Central memory CD8-positive, alpha-beta T cell (primary cell): ENCODE results near the gene HTD2.
"Not testable (repeated sequence)": the region's sequence is repeated elsewhere in the genome, so short reads cannot be mapped to it uniquely, and the experiment has no call there.

Source experiments
- ATAC-seq: fragments of 150-1000 bp; cut with Tn5 transposase; replicated peaks from 2 replicates; pipeline ENCODE4 v1.10.0; 2022; ENCODE audit warnings: mild to moderate bottlenecking, moderate FRiP score, moderate number of reproducible peaks; ENCODE audit not compliant: poor library complexity, severe bottlenecking; ENCODE audit errors: extremely low read depth
- DNase-seq, 2 donors: peaks; one replicate each; pipeline ENCODE4 v3.0.0; 2021; ENCODE audit warnings: low spot score in 2 of 2
- H3K27ac Mint-ChIP-seq: one replicate; pipeline ENCODE4 v1.8.0; 2022; ENCODE audit warnings: low read depth, mild to moderate bottlenecking, moderate library complexity, mixed read lengths
- H3K27me3 Mint-ChIP-seq: one replicate; pipeline ENCODE4 v1.8.0; 2022; ENCODE audit warnings: mixed read lengths
- H3K36me3 Mint-ChIP-seq: one replicate; pipeline ENCODE4 v1.8.0; 2022; ENCODE audit warnings: mild to moderate bottlenecking, moderate library complexity, mixed read lengths; ENCODE audit not compliant: insufficient read depth
- H3K4me1 Mint-ChIP-seq: one replicate; pipeline ENCODE4 v1.8.0; 2022; ENCODE audit warnings: mixed read lengths
- H3K4me3 Mint-ChIP-seq: one replicate; pipeline ENCODE4 v1.8.0; 2022; ENCODE audit warnings: mild to moderate bottlenecking, moderate library complexity, mixed read lengths
- H3K9me3 Mint-ChIP-seq: one replicate; pipeline ENCODE4 v1.8.0; 2022; ENCODE audit warnings: mixed read lengths

HTD2 gene

GRCh38 chr3:58274027-58274614, 32.2 kb upstream of the HTD2 start:
- no peak overlapping the region for H3K27ac Mint-ChIP-seq
- peaks cover 16% of the 10 kb centered on the region for H3K36me3 Mint-ChIP-seq
- DNase-seq (no peak), ATAC-seq (no peak)
- no peaks in the 10 kb centered on the region for H3K4me1 Mint-ChIP-seq
- H3K27me3 Mint-ChIP-seq, result no peaks in the 10 kb centered on the region
- no peaks in the 10 kb centered on the region for H3K9me3 Mint-ChIP-seq
- H3K4me3 Mint-ChIP-seq, result no peak overlapping the region

GRCh38 chr3:58281069-58281468, 25.3 kb upstream of the HTD2 start:
- no peak overlapping the region for H3K27ac Mint-ChIP-seq
- H3K9me3 Mint-ChIP-seq, result no peaks in the 10 kb centered on the region
- DNase-seq, result no peak
- ATAC-seq, result no peak
- H3K36me3 Mint-ChIP-seq, result peaks cover 21% of the 10 kb centered on the region
- H3K4me3 Mint-ChIP-seq, result no peak overlapping the region
- no peaks in the 10 kb centered on the region for H3K27me3 Mint-ChIP-seq
- H3K4me1 Mint-ChIP-seq, result no peaks in the 10 kb centered on the region

GRCh38 chr3:58285334-58285733, 21.0 kb upstream of the HTD2 start:
- ATAC-seq (no peak), DNase-seq (no peak)
- Mint-ChIP-seq H3K4me3 (no peak overlapping the region), H3K27me3 (no peaks in the 10 kb centered on the region), H3K27ac (no peak overlapping the region), H3K36me3 (peaks cover 14% of the 10 kb centered on the region), H3K4me1 (no peaks in the 10 kb centered on the region), H3K9me3 (no peaks in the 10 kb centered on the region)

- H3K4me3 Mint-ChIP-seq, result no peak overlapping the region
- peaks cover 10% of the 10 kb centered on the region for H3K36me3 Mint-ChIP-seq
- no peaks in the 10 kb centered on the region for H3K4me1 Mint-ChIP-seq
- ATAC-seq (no peak), DNase-seq (no peak)
- H3K27ac Mint-ChIP-seq, result no peak overlapping the region
- no peaks in the 10 kb centered on the region for H3K27me3 Mint-ChIP-seq
- H3K9me3 Mint-ChIP-seq, result no peaks in the 10 kb centered on the region
Measured at GRCh38 chr3:58287354-58287753, 19.0 kb upstream of the HTD2 start.

- H3K36me3 Mint-ChIP-seq, result peaks cover 10% of the 10 kb centered on the region
- H3K9me3 Mint-ChIP-seq, result no peaks in the 10 kb centered on the region
- no peaks in the 10 kb centered on the region for H3K4me1 Mint-ChIP-seq
- H3K27me3 Mint-ChIP-seq, result no peaks in the 10 kb centered on the region
- H3K27ac Mint-ChIP-seq, result no peak overlapping the region
- ATAC-seq, result no peak
- no peak for DNase-seq
- H3K4me3 Mint-ChIP-seq, result no peak overlapping the region
Measured at GRCh38 chr3:58288011-58288728, 18.1 kb upstream of the HTD2 start.

- H3K36me3 Mint-ChIP-seq, result peaks cover 12% of the 10 kb centered on the region
- ATAC-seq, H3K27ac Mint-ChIP-seq, H3K4me3 Mint-ChIP-seq, H3K9me3 Mint-ChIP-seq, DNase-seq, H3K27me3 Mint-ChIP-seq, H3K4me1 Mint-ChIP-seq: not testable (repeated sequence)
Measured at GRCh38 chr3:58288964-58289613, 17.2 kb upstream of the HTD2 start.

- H3K4me3 Mint-ChIP-seq, H3K4me1 Mint-ChIP-seq, ATAC-seq, H3K9me3 Mint-ChIP-seq, H3K36me3 Mint-ChIP-seq, H3K27ac Mint-ChIP-seq, DNase-seq, H3K27me3 Mint-ChIP-seq: not testable (repeated sequence)
Measured at GRCh38 chr3:58290446-58290845, 15.9 kb upstream of the HTD2 start.

GRCh38 chr3:58291671-58292338, 14.5 kb upstream of the HTD2 start:
- Mint-ChIP-seq H3K4me1 (no peaks in the 10 kb centered on the region), H3K9me3 (no peaks in the 10 kb centered on the region), H3K27ac (peak overlapping the region; percentile 12), H3K4me3 (no peak overlapping the region), H3K36me3 (peaks cover 3% of the 10 kb centered on the region), H3K27me3 (no peaks in the 10 kb centered on the region)
- ATAC-seq (no peak), DNase-seq (no peak)

- Mint-ChIP-seq H3K36me3 (peaks cover 2% of the 10 kb centered on the region), H3K27ac (no peak overlapping the region), H3K4me1 (no peaks in the 10 kb centered on the region), H3K9me3 (no peaks in the 10 kb centered on the region), H3K27me3 (no peaks in the 10 kb centered on the region), H3K4me3 (no peak overlapping the region)
- DNase-seq (no peak), ATAC-seq (no peak)
Measured at GRCh38 chr3:58292866-58293265, 13.5 kb upstream of the HTD2 start.

GRCh38 chr3:58293516-58293915, 12.8 kb upstream of the HTD2 start:
- H3K27ac Mint-ChIP-seq, result no peak overlapping the region
- H3K27me3 Mint-ChIP-seq, result peaks cover 6% of the 10 kb centered on the region
- H3K9me3 Mint-ChIP-seq, result no peaks in the 10 kb centered on the region
- DNase-seq, result no peak
- no peaks in the 10 kb centered on the region for H3K4me1 Mint-ChIP-seq
- H3K4me3 Mint-ChIP-seq, result no peak overlapping the region
- H3K36me3 Mint-ChIP-seq, result peaks cover 2% of the 10 kb centered on the region
- no peak for ATAC-seq

- no peak overlapping the region for H3K27ac Mint-ChIP-seq
- peaks cover 2% of the 10 kb centered on the region for H3K36me3 Mint-ChIP-seq
- H3K9me3 Mint-ChIP-seq, result no peaks in the 10 kb centered on the region
- ATAC-seq (no peak), DNase-seq (no peak)
- H3K27me3 Mint-ChIP-seq, result peaks cover 26% of the 10 kb centered on the region
- H3K4me1 Mint-ChIP-seq, result no peaks in the 10 kb centered on the region
- no peak overlapping the region for H3K4me3 Mint-ChIP-seq
Measured at GRCh38 chr3:58296269-58296668, 10.1 kb upstream of the HTD2 start.

GRCh38 chr3:58296843-58297242, 9.5 kb upstream of the HTD2 start:
- no peaks in the 10 kb centered on the region for H3K9me3 Mint-ChIP-seq
- no peaks in the 10 kb centered on the region for H3K4me1 Mint-ChIP-seq
- peaks cover 2% of the 10 kb centered on the region for H3K36me3 Mint-ChIP-seq
- H3K27ac Mint-ChIP-seq, result no peak overlapping the region
- H3K27me3 Mint-ChIP-seq, result peaks cover 32% of the 10 kb centered on the region
- DNase-seq (no peak), ATAC-seq (no peak)
- no peak overlapping the region for H3K4me3 Mint-ChIP-seq

GRCh38 chr3:58298190-58298589, 8.1 kb upstream of the HTD2 start:
- H3K27ac Mint-ChIP-seq, result no peak overlapping the region
- ATAC-seq (no peak), DNase-seq (no peak)
- H3K4me3 Mint-ChIP-seq, result no peak overlapping the region
- peaks cover 44% of the 10 kb centered on the region for H3K27me3 Mint-ChIP-seq
- H3K9me3 Mint-ChIP-seq, result no peaks in the 10 kb centered on the region
- no peaks in the 10 kb centered on the region for H3K4me1 Mint-ChIP-seq
- H3K36me3 Mint-ChIP-seq, result peaks cover 4% of the 10 kb centered on the region
